Left cardiac atrium (tissue), 4 donors: ENCODE measurements around the gene HMBS. TPM values are rescaled to one million over a fixed set of nuclear protein-coding genes. Genes with fewer than 3 reads are reported as not detected.
"Not testable (repeated sequence)": the region's sequence is repeated elsewhere in the genome, so short reads cannot be mapped to it uniquely, and the experiment has no call there.

ENCODE experiments used
- ATAC-seq, 2 donors: fragments of 200-7000 bp; cut with Tn5 transposase; one replicate each; pipeline ENCODE4 v1.9.1; 2020; ENCODE audit warnings: mild to moderate bottlenecking in 2 of 2, moderate library complexity in 2 of 2
- DNase-seq: peaks from one replicate; pipeline ENCODE4 v3.0.0-alpha.2; 2020
- intact Hi-C, 2 donors: fragments of 100-400 bp; cut with DNase I; formaldehyde crosslinking; loops; one replicate each; pipeline versions ENCODE4 v1.14.1 to v1.15.1; 2022 to 2023
- total RNA-seq, 2 donors: library from RNA; stranded (reverse); fragmentation: NEBNext Ultra II Directional; extraction: Animal tissue kit (Norgen Biotek cat#: 25700); gene quantifications; one replicate each; pipeline ENCODE4 v1.2.1, GENCODE V29; 2021
- donor health status: DM: no; HTN: yes; CAD: no.
- donor health status: DM: no; HTN: yes; CAD: no; lungs with severe emphysema.
- donor health status: DM: yes; HTN: yes; CAD: no.
- donor health status: Dilated cardiomyopathy.

The HMBS gene
- total RNA-seq, 2 donors from 2014 or later = 19.8 to 23.2 TPM

- intact Hi-C loops = no loop called here
- no peak for DNase-seq
- ATAC-seq = no peak
Observed at GRCh38 chr11:119114351-119114750, 29.7 kb downstream of the HMBS start.

- DNase-seq = peak; percentile 67
Observed at GRCh38 chr11:119115484-119116234, 31.0 kb downstream of the HMBS start.

GRCh38 chr11:119116235-119116594 is 31.5 kb downstream of the HMBS start:
- intact Hi-C loops = no loop called here
- no peak for DNase-seq

More at GRCh38 chr11:119115484-119116234, 31.0 kb downstream of the HMBS start:
- intact Hi-C loops = no loop called here
- ATAC-seq = peak; percentile 48 to 61

GRCh38 chr11:119116601-119117000 is 31.9 kb downstream of the HMBS start:
- ATAC-seq = no peak
- intact Hi-C loops = no loop called here
- no peak for DNase-seq

More at GRCh38 chr11:119116235-119116594, 31.5 kb downstream of the HMBS start:
- ATAC-seq = no peak

- DNase-seq (no peak), ATAC-seq (no peak)
- intact Hi-C loops = no loop called here
Observed at GRCh38 chr11:119117004-119117706, 32.5 kb downstream of the HMBS start.

- no peak for DNase-seq
- intact Hi-C loops = no loop called here
- no peak for ATAC-seq
Observed at GRCh38 chr11:119118227-119118626, 33.5 kb downstream of the HMBS start.

- DNase-seq (no peak), ATAC-seq (no peak)
Observed at GRCh38 chr11:119118946-119119345, 34.3 kb downstream of the HMBS start.

GRCh38 chr11:119120639-119121007 is 35.9 kb downstream of the HMBS start:
- no peak for ATAC-seq
- no peak for DNase-seq
- intact Hi-C loops = no loop called here

More at GRCh38 chr11:119118946-119119345, 34.3 kb downstream of the HMBS start:
- intact Hi-C loops = no loop called here

GRCh38 chr11:119121008-119121810 is 36.5 kb downstream of the HMBS start, which contains the start of gene HINFP:
Gene HINFP (plus strand): TSS chr11:119121580. CDS start chr11:119126945, 5,365 bp downstream.
- intact Hi-C loops = no loop called here
- ATAC-seq = peak; percentile 100

GRCh38 chr11:119121811-119122124 is 37.1 kb downstream of the HMBS start:
- no peak for DNase-seq
- no peak for ATAC-seq
- intact Hi-C loops = no loop called here

More at GRCh38 chr11:119121008-119121810, 36.5 kb downstream of the HMBS start, which contains the start of gene HINFP:
- peak; percentile 100 for DNase-seq

GRCh38 chr11:119125821-119126220 is 41.1 kb downstream of the HMBS start:
- DNase-seq (no peak), ATAC-seq (no peak)
- intact Hi-C loops = no loop called here

- no peak for DNase-seq
- peak in 1 of 2 donors; percentile 11 for ATAC-seq
- intact Hi-C loops = no loop called here
Observed at GRCh38 chr11:119126675-119127268, 42.1 kb downstream of the HMBS start.

- ATAC-seq = no peak
- intact Hi-C loops = no loop called here
- DNase-seq = no peak
Observed at GRCh38 chr11:119130662-119131061, 46.0 kb downstream of the HMBS start.

- DNase-seq = no peak
- ATAC-seq = peak in 1 of 2 donors; percentile 46
- intact Hi-C loops = no loop called here
Observed at GRCh38 chr11:119134389-119134978, 49.8 kb downstream of the HMBS start.

GRCh38 chr11:119139276-119139675 is 54.6 kb downstream of the HMBS start:
- ATAC-seq, intact Hi-C loops, DNase-seq: not testable (repeated sequence)
